ENCODE data around the gene ROBO2.

DNA sequence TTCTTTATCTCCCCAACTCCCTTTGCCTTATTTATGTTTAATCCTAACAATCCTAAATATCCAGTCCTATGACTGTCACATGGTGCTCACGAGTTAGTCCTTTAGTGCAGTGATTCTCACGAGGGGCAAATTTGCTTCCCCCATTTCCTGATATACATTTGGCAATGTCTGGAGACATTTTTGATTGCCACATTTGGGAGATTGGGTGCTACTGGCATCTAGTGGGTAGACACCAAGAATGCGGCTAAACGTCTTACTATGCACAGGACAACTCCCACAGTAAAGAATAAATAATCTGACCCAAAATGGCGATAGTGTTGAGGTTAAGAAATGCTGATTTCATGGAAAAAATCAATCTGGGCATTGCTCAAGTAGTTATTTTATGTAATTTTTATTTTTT lies 466.5 kb downstream of the ROBO2 start:
- TF ChIP-seq, protein P1, sequence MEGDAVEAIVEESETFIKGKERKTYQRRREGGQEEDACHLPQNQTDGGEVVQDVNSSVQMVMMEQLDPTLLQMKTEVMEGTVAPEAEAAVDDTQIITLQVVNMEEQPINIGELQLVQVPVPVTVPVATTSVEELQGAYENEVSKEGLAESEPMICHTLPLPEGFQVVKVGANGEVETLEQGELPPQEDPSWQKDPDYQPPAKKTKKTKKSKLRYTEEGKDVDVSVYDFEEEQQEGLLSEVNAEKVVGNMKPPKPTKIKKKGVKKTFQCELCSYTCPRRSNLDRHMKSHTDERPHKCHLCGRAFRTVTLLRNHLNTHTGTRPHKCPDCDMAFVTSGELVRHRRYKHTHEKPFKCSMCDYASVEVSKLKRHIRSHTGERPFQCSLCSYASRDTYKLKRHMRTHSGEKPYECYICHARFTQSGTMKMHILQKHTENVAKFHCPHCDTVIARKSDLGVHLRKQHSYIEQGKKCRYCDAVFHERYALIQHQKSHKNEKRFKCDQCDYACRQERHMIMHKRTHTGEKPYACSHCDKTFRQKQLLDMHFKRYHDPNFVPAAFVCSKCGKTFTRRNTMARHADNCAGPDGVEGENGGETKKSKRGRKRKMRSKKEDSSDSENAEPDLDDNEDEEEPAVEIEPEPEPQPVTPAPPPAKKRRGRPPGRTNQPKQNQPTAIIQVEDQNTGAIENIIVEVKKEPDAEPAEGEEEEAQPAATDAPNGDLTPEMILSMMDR (conservative IDR thresholded peaks at IDR 0.05 in 1 of 2, IDR thresholded peaks at IDR 0.05 in 1 of 2; ENCODE audit: extremely low read depth in 1 of 2, insufficient read depth in 1 of 2, low read depth in 1 of 2, low read length in 2 of 2): no peak
- TF ChIP-seq EZH2 (IDR thresholded peaks at IDR 0.05; ENCODE audit: borderline replicate concordance, low read length): no peak
